GM12878 (cell line): Measurements from ENCODE around the gene PRR15L. TPM values are rescaled to one million over a fixed set of nuclear protein-coding genes. Genes with fewer than 3 reads are reported as not detected.

Experiments used
- ATF3 ChIP-seq: IDR thresholded peaks from 2 replicates; pipeline ENCODE4 v1.6.1; 2011; ENCODE audit warnings: low read depth, mild to moderate bottlenecking, low read length, moderate library complexity, borderline replicate concordance; ENCODE audit errors: extremely low read depth
- BMI1 ChIP-seq: fragments of 450-650 bp; IDR thresholded peaks from 2 replicates; pipeline ENCODE4 v1.6.1; 2016; ENCODE audit warnings: mild to moderate bottlenecking, moderate library complexity, borderline replicate concordance
- CBX3 ChIP-seq: fragments of 200-600 bp; sonication (generic); IDR thresholded peaks from 2 replicates; pipeline ENCODE4 v1.6.1; 2016; ENCODE audit warnings: low read depth, borderline replicate concordance
- CREB1 ChIP-seq: IDR thresholded peaks from 2 replicates; pipeline ENCODE4 v1.6.1; 2012; ENCODE audit warnings: low read depth, mild to moderate bottlenecking, inconsistent platforms
- CREM ChIP-seq: IDR thresholded peaks from 2 replicates; pipeline ENCODE4 v1.6.1; 2014; ENCODE audit warnings: antibody characterized with exemption, low read depth
- CTCF ChIP-seq, 3 experiments: IDR thresholded peaks in 2 of 3; conservative IDR thresholded peaks in 1 of 3; 2 replicates each; pipeline ENCODE4 v1.5.1; 2011; ENCODE audit warnings: low read depth in 3 of 3, low read length in 3 of 3, mild to moderate bottlenecking in 3 of 3, control low read depth in 2 of 3, moderate library complexity in 2 of 3, inconsistent platforms in 1 of 3, mixed read lengths in 1 of 3; ENCODE audit not compliant: control insufficient read depth in 2 of 3, insufficient read depth in 1 of 3; ENCODE audit errors: extremely low read depth in 1 of 3
- HSF1 ChIP-seq: fragments of 150-350 bp; IDR thresholded peaks from 2 replicates; pipeline ENCODE4 v1.6.1; 2014; ENCODE audit warnings: mild to moderate bottlenecking, low read depth, low read length
- IKZF1 ChIP-seq: fragments of 450-650 bp; conservative IDR thresholded peaks from 2 replicates; pipeline ENCODE4 v1.6.1; 2017; ENCODE audit warnings: antibody characterized with exemption, mild to moderate bottlenecking
- PAX8 ChIP-seq: fragments of 450-650 bp; IDR thresholded peaks from 2 replicates; pipeline ENCODE4 v1.6.1; 2017; ENCODE audit warnings: mild to moderate bottlenecking, moderate library complexity
- RUNX3 ChIP-seq: IDR thresholded peaks from 2 replicates; pipeline ENCODE4 v1.6.1; 2012; ENCODE audit warnings: low read length, inconsistent platforms
- SMAD5 ChIP-seq: IDR thresholded peaks from 2 replicates; pipeline ENCODE4 v1.6.1; 2016; ENCODE audit warnings: antibody characterized with exemption, low read depth
- SP1 ChIP-seq: IDR thresholded peaks from one replicate; pipeline ENCODE4 v1.6.1; 2011; ENCODE audit warnings: low read depth, low read length
- SPI1 ChIP-seq: IDR thresholded peaks from 2 replicates; pipeline ENCODE4 v1.6.1; 2011; ENCODE audit warnings: low read depth, mild to moderate bottlenecking, low read length, moderate library complexity, borderline replicate concordance; ENCODE audit not compliant: insufficient read depth
- TARDBP ChIP-seq: IDR thresholded peaks from 2 replicates; pipeline ENCODE4 v1.6.1; 2016; ENCODE audit warnings: borderline replicate concordance
- TBL1XR1 ChIP-seq: IDR thresholded peaks from 2 replicates; pipeline ENCODE4 v1.6.1; 2012; ENCODE audit warnings: low read depth, low read length, improper control_type of control experiment
- ZNF24 ChIP-seq: fragments of 450-650 bp; IDR thresholded peaks from 2 replicates; pipeline ENCODE4 v1.6.1; 2017; ENCODE audit warnings: antibody characterized with exemption, mild to moderate bottlenecking
- ZNF622 ChIP-seq: fragments of 450-650 bp; IDR thresholded peaks from 2 replicates; pipeline ENCODE4 v1.6.1; 2017; ENCODE audit warnings: mild to moderate bottlenecking, inconsistent platforms
- ZSCAN29 ChIP-seq: fragments of 450-650 bp; IDR thresholded peaks from 2 replicates; pipeline ENCODE4 v1.6.1; 2017; ENCODE audit warnings: mild to moderate bottlenecking, moderate library complexity
- polyA plus RNA-seq, 11 experiments: library from polyadenylated mRNA; depleted of rRNA in 4 of 11; unstranded in 6 of 11; stranded (reverse) in 5 of 11; fragments of >200 nt; fragmentation: Nextera tagmentation in 4 of 11; fragmentation: Illumina TruSeq in 1 of 11; extraction: Ambion mirVana in 4 of 11; extraction: Trizol in 1 of 11; gene quantifications; 1 replicate in 1 of 11; 2 replicates in 10 of 11; pipeline versions ENCODE4 v1.2.1 to v1.2.3, GENCODE V29; 2011 to 2016; ENCODE audit warnings: inconsistent platforms in 2 of 11, missing spikeins in 2 of 11, low read depth in 1 of 11
- total RNA-seq, 4 experiments: library from RNA; depleted of rRNA in 3 of 4; stranded (reverse); fragments of >200 nt in 3 of 4; fragmentation: Illumina TruSeq in 1 of 4; extraction: Trizol in 1 of 4; gene quantifications; 2 replicates each; pipeline versions ENCODE4 v1.2.1 to v1.2.3, GENCODE V29; 2013 to 2021
- TF ChIP-seq, protein P1 (sequence below): fragments of 450-650 bp; IDR thresholded peaks from 2 replicates; pipeline ENCODE4 v1.6.1; 2017; ENCODE audit warnings: mild to moderate bottlenecking, moderate library complexity
- TF ChIP-seq, protein P2 (sequence below): fragments of 450-650 bp; formaldehyde crosslinking; IDR thresholded peaks from 2 replicates; pipeline ENCODE4 v1.4.0; 2022; ENCODE audit warnings: mild to moderate bottlenecking, moderate library complexity

The PRR15L gene
- total and polyA plus RNA-seq, 10 of the 15 experiments (the other 5 are each of a cell fraction or from before 2014, with no cell fraction given): 0.11 to 0.18 TPM; not detected in 8

DNA sequence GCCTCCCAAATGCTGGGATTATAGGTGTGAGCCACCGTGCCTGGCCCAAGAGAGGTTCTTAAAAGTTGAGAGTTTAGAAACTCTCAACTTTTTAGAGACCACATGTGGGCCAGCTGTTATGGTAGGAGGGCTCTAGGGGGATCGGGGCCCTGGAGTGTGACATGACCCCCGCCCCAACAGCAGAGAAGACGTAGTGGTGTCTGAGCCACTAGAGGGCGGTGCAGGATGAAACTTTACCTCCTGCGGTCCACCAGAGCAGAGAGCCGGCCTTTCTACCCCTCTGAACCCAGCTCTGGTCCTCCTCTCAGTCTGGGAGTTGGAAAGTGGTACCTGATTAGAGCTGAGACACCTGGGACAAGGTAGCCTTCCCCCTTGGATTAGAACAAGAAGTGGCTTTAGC is 20.6 kb upstream of the PRR15L start (continued):
- TF ChIP-seq, protein P1, sequence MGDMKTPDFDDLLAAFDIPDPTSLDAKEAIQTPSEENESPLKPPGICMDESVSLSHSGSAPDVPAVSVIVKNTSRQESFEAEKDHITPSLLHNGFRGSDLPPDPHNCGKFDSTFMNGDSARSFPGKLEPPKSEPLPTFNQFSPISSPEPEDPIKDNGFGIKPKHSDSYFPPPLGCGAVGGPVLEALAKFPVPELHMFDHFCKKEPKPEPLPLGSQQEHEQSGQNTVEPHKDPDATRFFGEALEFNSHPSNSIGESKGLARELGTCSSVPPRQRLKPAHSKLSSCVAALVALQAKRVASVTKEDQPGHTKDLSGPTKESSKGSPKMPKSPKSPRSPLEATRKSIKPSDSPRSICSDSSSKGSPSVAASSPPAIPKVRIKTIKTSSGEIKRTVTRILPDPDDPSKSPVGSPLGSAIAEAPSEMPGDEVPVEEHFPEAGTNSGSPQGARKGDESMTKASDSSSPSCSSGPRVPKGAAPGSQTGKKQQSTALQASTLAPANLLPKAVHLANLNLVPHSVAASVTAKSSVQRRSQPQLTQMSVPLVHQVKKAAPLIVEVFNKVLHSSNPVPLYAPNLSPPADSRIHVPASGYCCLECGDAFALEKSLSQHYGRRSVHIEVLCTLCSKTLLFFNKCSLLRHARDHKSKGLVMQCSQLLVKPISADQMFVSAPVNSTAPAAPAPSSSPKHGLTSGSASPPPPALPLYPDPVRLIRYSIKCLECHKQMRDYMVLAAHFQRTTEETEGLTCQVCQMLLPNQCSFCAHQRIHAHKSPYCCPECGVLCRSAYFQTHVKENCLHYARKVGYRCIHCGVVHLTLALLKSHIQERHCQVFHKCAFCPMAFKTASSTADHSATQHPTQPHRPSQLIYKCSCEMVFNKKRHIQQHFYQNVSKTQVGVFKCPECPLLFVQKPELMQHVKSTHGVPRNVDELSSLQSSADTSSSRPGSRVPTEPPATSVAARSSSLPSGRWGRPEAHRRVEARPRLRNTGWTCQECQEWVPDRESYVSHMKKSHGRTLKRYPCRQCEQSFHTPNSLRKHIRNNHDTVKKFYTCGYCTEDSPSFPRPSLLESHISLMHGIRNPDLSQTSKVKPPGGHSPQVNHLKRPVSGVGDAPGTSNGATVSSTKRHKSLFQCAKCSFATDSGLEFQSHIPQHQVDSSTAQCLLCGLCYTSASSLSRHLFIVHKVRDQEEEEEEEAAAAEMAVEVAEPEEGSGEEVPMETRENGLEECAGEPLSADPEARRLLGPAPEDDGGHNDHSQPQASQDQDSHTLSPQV: no peak
- TF ChIP-seq ZNF622 (no peak), CREM (no peak), SPI1 (no peak), ZNF24 (no peak), SMAD5 (no peak), HSF1 (no peak), CREB1 (0 out of 2 replicates have a peak, but pooled peaks have one; percentile 12), ZSCAN29 (no peak), PAX8 (no peak), TARDBP (no peak), RUNX3 (peak; percentile 49), SP1 (no peak), ATF3 (no peak), BMI1 (no peak), IKZF1 (no peak), CTCF (IDR thresholded peaks at IDR 0.05 in 2 of 3, conservative IDR thresholded peaks at IDR 0.05 in 1 of 3; ENCODE audit: control insufficient read depth in 2 of 3, extremely low read depth in 1 of 3, insufficient read depth in 1 of 3, low read depth in 3 of 3, low read length in 3 of 3) (peak; percentile 73 to 86 (median 77)), CBX3 (no peak), TBL1XR1 (no peak)
- TF ChIP-seq, protein P2, sequence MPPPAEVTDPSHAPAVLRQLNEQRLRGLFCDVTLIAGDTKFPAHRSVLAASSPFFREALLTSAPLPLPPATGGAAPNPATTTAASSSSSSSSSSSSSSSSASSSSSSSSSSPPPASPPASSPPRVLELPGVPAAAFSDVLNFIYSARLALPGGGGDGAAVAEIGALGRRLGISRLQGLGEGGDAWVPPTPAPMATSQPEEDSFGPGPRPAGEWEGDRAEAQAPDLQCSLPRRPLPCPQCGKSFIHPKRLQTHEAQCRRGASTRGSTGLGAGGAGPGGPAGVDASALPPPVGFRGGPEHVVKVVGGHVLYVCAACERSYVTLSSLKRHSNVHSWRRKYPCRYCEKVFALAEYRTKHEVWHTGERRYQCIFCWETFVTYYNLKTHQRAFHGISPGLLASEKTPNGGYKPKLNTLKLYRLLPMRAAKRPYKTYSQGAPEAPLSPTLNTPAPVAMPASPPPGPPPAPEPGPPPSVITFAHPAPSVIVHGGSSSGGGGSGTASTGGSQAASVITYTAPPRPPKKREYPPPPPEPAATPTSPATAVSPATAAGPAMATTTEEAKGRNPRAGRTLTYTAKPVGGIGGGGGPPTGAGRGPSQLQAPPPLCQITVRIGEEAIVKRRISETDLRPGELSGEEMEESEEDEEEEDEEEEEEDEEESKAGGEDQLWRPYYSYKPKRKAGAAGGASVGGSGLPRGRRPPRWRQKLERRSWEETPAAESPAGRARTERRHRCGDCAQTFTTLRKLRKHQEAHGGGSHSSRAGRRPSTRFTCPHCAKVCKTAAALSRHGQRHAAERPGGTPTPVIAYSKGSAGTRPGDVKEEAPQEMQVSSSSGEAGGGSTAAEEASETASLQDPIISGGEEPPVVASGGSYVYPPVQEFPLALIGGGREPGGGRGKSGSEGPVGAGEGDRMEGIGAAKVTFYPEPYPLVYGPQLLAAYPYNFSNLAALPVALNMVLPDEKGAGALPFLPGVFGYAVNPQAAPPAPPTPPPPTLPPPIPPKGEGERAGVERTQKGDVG (CRISPR knock-in tag): no peak
